Transverse colon (tissue), 3 donors: ENCODE data around the gene TMTC4.

ENCODE experiments used
- POLR2A ChIP-seq: fragments of 450-650 bp; IDR thresholded peaks from one replicate; pipeline ENCODE4 v1.6.1; 2016; ENCODE audit warnings: antibody characterized with exemption, mild to moderate bottlenecking, moderate library complexity
- POLR2AphosphoS5 ChIP-seq, 3 donors: sonication (generic); formaldehyde crosslinking; IDR thresholded peaks; one replicate each; pipeline ENCODE4 v1.6.1; 2016; ENCODE audit warnings: antibody characterized with exemption in 3 of 3

DNA sequence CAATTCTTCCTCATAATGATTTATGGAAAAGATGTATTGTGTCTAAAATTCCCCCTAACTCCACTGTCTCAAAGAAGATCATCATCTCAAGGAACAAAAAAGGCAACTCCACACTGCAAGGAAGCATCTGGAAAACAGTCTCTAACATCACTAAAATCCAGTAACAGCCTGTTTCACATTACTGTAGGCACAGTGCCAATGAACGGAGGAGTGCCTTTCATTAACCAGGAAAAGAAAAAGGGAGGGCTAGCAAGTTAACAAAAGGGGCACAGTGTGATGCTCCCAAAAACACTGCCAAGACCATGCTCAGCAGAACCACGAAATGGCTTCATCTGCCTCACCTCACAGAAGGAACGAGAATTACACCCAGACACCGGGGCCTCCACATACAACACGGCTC is 8.5 kb downstream of the TMTC4 start:
- TF ChIP-seq POLR2A (no peak), POLR2AphosphoS5 (IDR thresholded peaks at IDR 0.05) (no peak)
